Measurements from ENCODE around the gene GRK3.
"Not testable (repeated sequence)": the region's sequence is repeated elsewhere in the genome, so short reads cannot be mapped to it uniquely, and the experiment has no call there.

Gene GRK3

DNA sequence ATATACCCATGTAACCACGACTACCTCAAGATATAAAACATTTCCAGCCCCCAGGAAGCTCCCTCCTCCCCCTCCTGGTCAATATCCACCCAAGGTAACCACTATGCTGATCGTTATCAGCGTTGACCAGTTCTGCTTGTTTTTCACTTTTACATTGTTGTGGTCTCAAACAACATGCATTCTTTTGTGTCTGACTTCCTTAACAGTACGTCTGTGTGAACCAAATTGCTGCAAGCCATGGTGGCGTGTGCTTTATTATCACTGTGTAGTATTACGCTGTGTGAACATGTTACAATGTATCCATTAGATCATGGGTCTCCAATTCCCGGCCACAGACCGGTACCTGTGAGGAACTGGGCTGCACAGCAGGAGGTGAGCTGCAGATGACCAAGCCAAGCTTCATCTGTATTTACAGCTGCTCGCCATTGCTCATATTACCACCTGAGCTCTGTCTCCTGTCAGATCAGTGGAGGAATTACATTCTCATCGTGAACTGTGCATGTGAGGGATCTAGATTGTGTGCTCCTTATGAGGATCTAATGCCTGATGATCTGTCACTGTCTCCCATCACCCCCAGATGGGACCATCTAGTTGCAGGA, 15.5 kb upstream of the GRK3 start:
- Histone ChIP-seq H3K27ac (no peak overlapping the region), H3K4me3 (no peak overlapping the region), H3K27me3 (no peaks in the 10 kb centered on the region), H3K4me1 (no peaks in the 10 kb centered on the region), H3K9me3 (no peaks in the 10 kb centered on the region), H3K36me3 (no peaks in the 10 kb centered on the region)
- DNase-seq: no peak
- intact Hi-C loops (cut with DNase I; ENCODE audit: low total_unique reads): no loop called here
- TF ChIP-seq, protein P1, sequence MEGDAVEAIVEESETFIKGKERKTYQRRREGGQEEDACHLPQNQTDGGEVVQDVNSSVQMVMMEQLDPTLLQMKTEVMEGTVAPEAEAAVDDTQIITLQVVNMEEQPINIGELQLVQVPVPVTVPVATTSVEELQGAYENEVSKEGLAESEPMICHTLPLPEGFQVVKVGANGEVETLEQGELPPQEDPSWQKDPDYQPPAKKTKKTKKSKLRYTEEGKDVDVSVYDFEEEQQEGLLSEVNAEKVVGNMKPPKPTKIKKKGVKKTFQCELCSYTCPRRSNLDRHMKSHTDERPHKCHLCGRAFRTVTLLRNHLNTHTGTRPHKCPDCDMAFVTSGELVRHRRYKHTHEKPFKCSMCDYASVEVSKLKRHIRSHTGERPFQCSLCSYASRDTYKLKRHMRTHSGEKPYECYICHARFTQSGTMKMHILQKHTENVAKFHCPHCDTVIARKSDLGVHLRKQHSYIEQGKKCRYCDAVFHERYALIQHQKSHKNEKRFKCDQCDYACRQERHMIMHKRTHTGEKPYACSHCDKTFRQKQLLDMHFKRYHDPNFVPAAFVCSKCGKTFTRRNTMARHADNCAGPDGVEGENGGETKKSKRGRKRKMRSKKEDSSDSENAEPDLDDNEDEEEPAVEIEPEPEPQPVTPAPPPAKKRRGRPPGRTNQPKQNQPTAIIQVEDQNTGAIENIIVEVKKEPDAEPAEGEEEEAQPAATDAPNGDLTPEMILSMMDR (IDR thresholded peaks at IDR 0.05): no peak

DNA sequence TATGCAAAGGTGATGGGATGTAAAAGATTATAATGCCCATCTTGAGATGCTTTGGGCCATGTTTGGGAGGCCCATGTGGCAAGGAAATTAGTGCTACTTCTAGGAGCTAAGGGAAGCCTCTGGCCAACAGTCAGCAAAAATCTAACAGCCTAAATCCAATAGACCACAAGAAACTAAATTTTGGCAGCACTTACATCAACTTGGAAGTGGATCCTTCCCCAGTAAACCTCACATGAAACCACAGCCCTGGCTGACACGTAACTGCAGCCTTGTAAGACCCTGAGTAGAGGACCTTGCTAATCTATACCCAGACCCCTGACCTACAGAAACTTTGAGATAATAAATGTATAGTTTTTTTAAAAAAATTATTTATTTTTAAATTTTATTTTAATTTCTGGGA, 13.1 kb upstream of the GRK3 start:
- Histone ChIP-seq H3K36me3 (no peaks in the 10 kb centered on the region), H3K9me3 (no peaks in the 10 kb centered on the region), H3K27me3 (no peaks in the 10 kb centered on the region), H3K4me3 (no peak overlapping the region), H3K27ac (no peak overlapping the region), H3K4me1 (no peaks in the 10 kb centered on the region)
- TF ChIP-seq, protein P1 (IDR thresholded peaks at IDR 0.05): no peak
- intact Hi-C loops (cut with DNase I; ENCODE audit: low total_unique reads): loop anchor here (10.0 kb wide), 1 partner anchor 223 kb away; no protein-coding TSS in a partner anchor
- DNase-seq: no peak

DNA sequence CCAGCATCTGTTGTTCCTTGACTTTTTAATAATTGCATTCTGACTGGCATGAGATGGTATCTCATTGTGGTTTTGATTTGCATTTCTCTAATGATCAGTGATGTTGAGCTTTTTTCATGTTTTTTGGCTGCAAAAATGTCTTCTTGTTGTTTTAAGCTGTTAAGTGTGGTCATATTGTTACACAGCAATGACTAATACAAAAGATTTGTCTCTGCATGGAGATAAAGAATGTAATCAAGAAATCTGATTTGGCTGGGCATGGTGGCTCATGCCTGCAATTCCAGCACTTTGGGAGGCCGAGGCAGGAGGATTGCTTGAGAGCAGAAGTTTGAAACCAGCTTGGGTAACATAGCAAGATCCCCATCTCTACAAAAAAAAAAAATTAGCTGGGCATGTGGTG, 12.1 kb upstream of the GRK3 start:
- H3K4me3 ChIP-seq, DNase-seq, H3K27ac ChIP-seq, H3K36me3 ChIP-seq, H3K4me1 ChIP-seq, H3K9me3 ChIP-seq, H3K27me3 ChIP-seq: not testable (repeated sequence)
- intact Hi-C loops (cut with DNase I; ENCODE audit: low total_unique reads): loop anchor here (10.0 kb wide), 1 partner anchor 222 kb away; no protein-coding TSS in a partner anchor

DNA sequence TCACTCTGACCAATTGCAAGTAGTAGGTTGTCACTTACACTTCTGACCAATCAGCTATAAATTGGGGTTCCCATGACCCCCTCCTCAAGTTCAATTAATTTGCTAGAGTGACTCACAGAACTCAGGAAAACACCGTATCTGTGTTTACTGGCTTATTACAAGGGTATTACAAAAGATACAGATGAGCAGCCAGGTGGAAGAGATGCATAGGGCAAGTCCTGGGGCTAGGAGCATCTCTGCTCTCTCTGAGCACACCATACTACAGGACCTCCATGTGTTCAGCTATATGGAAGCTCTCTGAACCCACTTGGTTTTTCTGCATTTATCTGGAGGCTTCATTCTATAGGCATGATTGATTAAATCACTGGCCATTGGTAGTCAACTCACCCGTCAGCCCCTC, 11.3 kb upstream of the GRK3 start:
- no peak for DNase-seq
- Histone ChIP-seq H3K4me1 (no peaks in the 10 kb centered on the region), H3K27ac (no peak overlapping the region), H3K4me3 (no peak overlapping the region), H3K9me3 (no peaks in the 10 kb centered on the region), H3K27me3 (no peaks in the 10 kb centered on the region), H3K36me3 (no peaks in the 10 kb centered on the region)
- intact Hi-C loops (cut with DNase I; ENCODE audit: low total_unique reads): loop anchor here (10.0 kb wide), 1 partner anchor 222 kb away; no protein-coding TSS in a partner anchor
- TF ChIP-seq, protein P1 (IDR thresholded peaks at IDR 0.05): no peak

DNA sequence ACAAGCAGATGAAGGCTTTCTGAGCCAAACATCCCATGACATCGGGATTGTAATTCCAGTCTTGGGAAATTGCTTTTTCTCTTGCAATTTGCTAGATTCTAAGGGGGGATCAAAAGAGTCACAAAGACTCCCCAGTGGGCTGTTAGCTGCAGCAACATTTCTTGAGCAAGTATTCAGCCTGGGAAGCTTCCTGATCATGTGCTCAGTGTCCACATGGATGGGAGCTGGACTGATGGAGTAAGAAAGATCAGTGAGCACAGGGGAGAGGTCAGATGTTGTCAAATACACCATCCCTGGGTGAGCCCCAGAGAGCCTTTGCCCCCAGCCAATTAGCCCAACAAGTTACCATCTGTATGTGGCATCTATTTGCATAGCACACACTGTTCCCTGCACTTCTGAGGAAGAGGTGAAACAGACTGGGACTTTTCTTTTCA, 10.2 kb upstream of the GRK3 start:
- TF ChIP-seq, protein P1 (IDR thresholded peaks at IDR 0.05): no peak
- no peaks in the 10 kb centered on the region for H3K9me3 ChIP-seq
- intact Hi-C loops (cut with DNase I; ENCODE audit: low total_unique reads): loop anchor here (10.0 kb wide), 1 partner anchor 221 kb away; no protein-coding TSS in a partner anchor
- H3K4me3 ChIP-seq: no peak overlapping the region
- H3K36me3 ChIP-seq: no peaks in the 10 kb centered on the region
- H3K27me3 ChIP-seq: no peaks in the 10 kb centered on the region
- no peaks in the 10 kb centered on the region for H3K4me1 ChIP-seq
- no peak overlapping the region for H3K27ac ChIP-seq
- no peak for DNase-seq

DNA sequence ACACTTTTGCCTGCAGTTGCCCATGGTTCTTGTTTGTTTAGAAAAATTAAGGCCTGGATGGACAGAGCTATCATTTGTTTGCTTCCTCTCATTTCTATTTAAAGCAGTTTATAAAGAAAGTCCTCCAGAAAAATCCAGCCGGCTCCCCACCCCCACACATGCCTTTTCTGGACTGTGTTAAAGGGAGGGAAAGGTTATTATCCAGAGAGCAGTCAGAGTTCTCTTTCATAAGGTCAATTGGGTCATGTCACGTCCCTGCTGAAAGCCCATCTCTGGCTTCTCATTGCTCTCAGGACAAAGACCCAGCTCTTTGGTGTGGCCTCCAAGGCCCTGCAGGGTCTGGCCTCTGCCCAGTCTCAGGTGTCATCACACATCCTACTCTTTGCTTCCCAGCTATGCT, 9.8 kb upstream of the GRK3 start:
- Histone ChIP-seq H3K4me3 (no peak overlapping the region), H3K27me3 (no peaks in the 10 kb centered on the region), H3K36me3 (no peaks in the 10 kb centered on the region), H3K27ac (no peak overlapping the region), H3K4me1 (no peaks in the 10 kb centered on the region), H3K9me3 (no peaks in the 10 kb centered on the region)
- intact Hi-C loops (cut with DNase I; ENCODE audit: low total_unique reads): loop anchor here (10.0 kb wide), 1 partner anchor 220 kb away; no protein-coding TSS in a partner anchor
- DNase-seq: no peak
- TF ChIP-seq, protein P1 (IDR thresholded peaks at IDR 0.05): no peak
